Astrocyte (in vitro differentiated cells and primary cell): ENCODE data around the gene PSMD14. TPM values are rescaled to one million over a fixed set of nuclear protein-coding genes. Genes with fewer than 3 reads are reported as not detected.

ENCODE experiments used
- DNase-seq: peaks from one replicate; pipeline ENCODE4 v3.0.0-alpha.2; 2010; ENCODE audit warnings: low read depth
- FAIRE-seq: peaks from 2 replicates; lab custom pipeline; 2011; peaks lifted over from hg19 to GRCh38; lab: Jason Lieb, UNC
- H2AFZ ChIP-seq: 2 replicates; pipeline ENCODE4 v1.6.0; 2012; ENCODE audit warnings: low read depth, low read length, inconsistent platforms
- H3K27ac ChIP-seq: 2 replicates; pipeline ENCODE4 v1.5.1; 2011; ENCODE audit warnings: low read depth, low read length, inconsistent platforms
- H3K27me3 ChIP-seq: 2 replicates; pipeline ENCODE4 v1.6.0; 2011; ENCODE audit warnings: low read length, inconsistent platforms; ENCODE audit not compliant: insufficient read depth
- H3K36me3 ChIP-seq: 2 replicates; pipeline ENCODE4 v1.5.1; 2011; ENCODE audit warnings: low read length, inconsistent platforms; ENCODE audit not compliant: insufficient read depth
- H3K4me1 ChIP-seq: 2 replicates; pipeline ENCODE4 v1.5.1; 2011; ENCODE audit warnings: low read length, inconsistent platforms; ENCODE audit not compliant: insufficient read depth
- H3K4me2 ChIP-seq: 2 replicates; pipeline ENCODE4 v1.6.0; 2012; ENCODE audit warnings: low read length, inconsistent platforms
- H3K4me3 ChIP-seq: 2 replicates; pipeline ENCODE4 v1.5.1; 2011; ENCODE audit warnings: low read depth, mild to moderate bottlenecking, low read length, inconsistent platforms; ENCODE audit not compliant: insufficient read depth
- H3K79me2 ChIP-seq: 2 replicates; pipeline ENCODE4 v1.6.0; 2012; ENCODE audit warnings: mild to moderate bottlenecking, low read length, inconsistent platforms; ENCODE audit not compliant: insufficient read depth
- H3K9ac ChIP-seq: 2 replicates; pipeline ENCODE4 v1.6.0; 2012; ENCODE audit warnings: mild to moderate bottlenecking, low read length, inconsistent platforms
- H3K9me3 ChIP-seq: 2 replicates; pipeline ENCODE4 v1.5.1; 2012; ENCODE audit warnings: low read depth, mild to moderate bottlenecking, low read length, inconsistent platforms; ENCODE audit not compliant: insufficient read depth
- H4K20me1 ChIP-seq: 2 replicates; pipeline ENCODE4 v1.6.0; 2012; ENCODE audit warnings: low read length, inconsistent platforms; ENCODE audit not compliant: insufficient read depth
- H3K27ac Mint-ChIP-seq: one replicate; pipeline ENCODE4 v1.8.0; 2021; ENCODE audit warnings: mild to moderate bottlenecking, mixed read lengths; ENCODE audit not compliant: unreplicated experiment
- H3K27me3 Mint-ChIP-seq: one replicate; pipeline ENCODE4 v1.8.0; 2021; ENCODE audit warnings: low read depth, mixed read lengths; ENCODE audit not compliant: unreplicated experiment
- H3K36me3 Mint-ChIP-seq: one replicate; pipeline ENCODE4 v1.8.0; 2021; ENCODE audit warnings: low read depth, mixed read lengths; ENCODE audit not compliant: unreplicated experiment
- H3K4me1 Mint-ChIP-seq: one replicate; pipeline ENCODE4 v1.8.0; 2021; ENCODE audit warnings: low read depth, mixed read lengths; ENCODE audit not compliant: unreplicated experiment
- H3K4me3 Mint-ChIP-seq: one replicate; pipeline ENCODE4 v1.8.0; 2021; ENCODE audit warnings: mild to moderate bottlenecking, moderate library complexity, mixed read lengths; ENCODE audit not compliant: unreplicated experiment
- H3K9me3 Mint-ChIP-seq: one replicate; pipeline ENCODE4 v1.8.0; 2021; ENCODE audit warnings: mild to moderate bottlenecking, mixed read lengths; ENCODE audit not compliant: unreplicated experiment
- CTCF ChIP-seq: IDR thresholded peaks from 2 replicates; pipeline ENCODE4 v1.5.1; 2011; ENCODE audit warnings: low read depth, mild to moderate bottlenecking, inconsistent platforms, low read length, moderate library complexity; ENCODE audit not compliant: insufficient read depth
- EZH2 ChIP-seq: IDR thresholded peaks from 2 replicates; pipeline ENCODE4 v1.6.1; 2012; ENCODE audit warnings: mild to moderate bottlenecking, low read length, inconsistent platforms; ENCODE audit not compliant: insufficient read depth
- total RNA-seq: library from RNA; stranded (reverse); gene quantifications from 2 replicates; pipeline ENCODE4 v1.2.1, GENCODE V29; 2021

PSMD14 gene
- total RNA-seq, 1 donor from 2014 or later: 86.0 TPM

- Mint-ChIP-seq H3K27me3 (no peaks in the 10 kb centered on the region), H3K36me3 (no peaks in the 10 kb centered on the region), H3K27ac (no peak overlapping the region), H3K4me3 (no peak overlapping the region), H3K4me1 (peaks cover 15% of the 10 kb centered on the region), H3K9me3 (no peaks in the 10 kb centered on the region)
- no peaks in the 10 kb centered on the region for H3K9me3 ChIP-seq
- peaks cover 3% of the 10 kb centered on the region for H3K4me1 ChIP-seq
- FAIRE-seq: no peak
- H3K4me3 ChIP-seq: no peak overlapping the region
- no peak overlapping the region for H3K9ac ChIP-seq
- H3K36me3 ChIP-seq: peaks cover 14% of the 10 kb centered on the region
- no peak overlapping the region for H2AFZ ChIP-seq
- no peak for DNase-seq
- H3K27me3 ChIP-seq: no peaks in the 10 kb centered on the region
- H3K4me2 ChIP-seq: no peak overlapping the region
- no peak overlapping the region for H3K27ac ChIP-seq
- H3K79me2 ChIP-seq: peaks cover 7% of the 10 kb centered on the region
- no peaks in the 10 kb centered on the region for H4K20me1 ChIP-seq
- no peak for TF ChIP-seq CTCF
Observed at GRCh38 chr2:161371869-161372268, 63.6 kb downstream of the PSMD14 start.

- FAIRE-seq (no peak), DNase-seq (peak; percentile 45)
- no peaks in the 10 kb centered on the region for H3K27me3 ChIP-seq
- no peak overlapping the region for H3K4me3 Mint-ChIP-seq
- no peaks in the 10 kb centered on the region for H3K36me3 Mint-ChIP-seq
- no peaks in the 10 kb centered on the region for H4K20me1 ChIP-seq
- H2AFZ ChIP-seq: no peak overlapping the region
- H3K4me3 ChIP-seq: no peak overlapping the region
- no peak overlapping the region for H3K9ac ChIP-seq
- no peaks in the 10 kb centered on the region for H3K9me3 ChIP-seq
- H3K4me1 ChIP-seq: peaks cover 3% of the 10 kb centered on the region
- H3K27ac ChIP-seq: no peak overlapping the region
- peak overlapping the region; percentile 34 for H3K27ac Mint-ChIP-seq
- H3K27me3 Mint-ChIP-seq: no peaks in the 10 kb centered on the region
- peaks cover 12% of the 10 kb centered on the region for H3K4me1 Mint-ChIP-seq
- no peaks in the 10 kb centered on the region for H3K9me3 Mint-ChIP-seq
- peaks cover 19% of the 10 kb centered on the region for H3K36me3 ChIP-seq
- no peak overlapping the region for H3K4me2 ChIP-seq
- TF ChIP-seq CTCF (no peak), EZH2 (no peak)
- H3K79me2 ChIP-seq: peaks cover 4% of the 10 kb centered on the region
Observed at GRCh38 chr2:161373942-161374341, 65.7 kb downstream of the PSMD14 start.

DNA sequence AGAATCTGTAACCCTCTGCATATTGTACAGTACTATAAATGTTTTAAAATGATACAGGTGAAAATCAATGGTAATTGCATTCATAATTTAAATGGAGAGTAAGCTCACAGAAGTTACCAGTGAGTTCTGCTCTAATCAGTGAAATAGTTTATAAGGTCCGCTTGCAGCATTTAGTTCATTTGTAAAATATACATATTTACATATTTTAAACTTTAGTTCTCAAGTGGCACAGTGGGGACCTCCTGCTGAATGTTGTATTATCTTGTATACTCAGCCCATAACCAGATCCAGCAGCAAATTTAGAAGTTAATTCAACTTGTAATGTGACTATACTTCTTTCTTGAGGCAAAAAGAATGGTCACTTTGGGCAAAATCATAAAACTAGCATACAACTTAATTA, 66.2 kb downstream of the PSMD14 start:
- no peaks in the 10 kb centered on the region for H3K36me3 Mint-ChIP-seq
- Histone ChIP-seq H3K4me3 (no peak overlapping the region), H3K79me2 (peaks cover 4% of the 10 kb centered on the region), H3K4me1 (peaks cover 3% of the 10 kb centered on the region), H3K9me3 (no peaks in the 10 kb centered on the region), H4K20me1 (no peaks in the 10 kb centered on the region), H3K9ac (no peak overlapping the region), H2AFZ (no peak overlapping the region), H3K4me2 (no peak overlapping the region), H3K36me3 (peaks cover 18% of the 10 kb centered on the region), H3K27ac (no peak overlapping the region), H3K27me3 (no peaks in the 10 kb centered on the region)
- FAIRE-seq (no peak), DNase-seq (no peak)
- no peak overlapping the region for H3K27ac Mint-ChIP-seq
- no peak overlapping the region for H3K4me3 Mint-ChIP-seq
- peaks cover 10% of the 10 kb centered on the region for H3K4me1 Mint-ChIP-seq
- no peaks in the 10 kb centered on the region for H3K27me3 Mint-ChIP-seq
- no peaks in the 10 kb centered on the region for H3K9me3 Mint-ChIP-seq
- TF ChIP-seq CTCF (no peak), EZH2 (no peak)
